ENCODE measurements around the gene MAEA.
A peak's percentile ranks its signal among the peaks of the same experiment; 100 is the strongest.

MAEA gene

DNA sequence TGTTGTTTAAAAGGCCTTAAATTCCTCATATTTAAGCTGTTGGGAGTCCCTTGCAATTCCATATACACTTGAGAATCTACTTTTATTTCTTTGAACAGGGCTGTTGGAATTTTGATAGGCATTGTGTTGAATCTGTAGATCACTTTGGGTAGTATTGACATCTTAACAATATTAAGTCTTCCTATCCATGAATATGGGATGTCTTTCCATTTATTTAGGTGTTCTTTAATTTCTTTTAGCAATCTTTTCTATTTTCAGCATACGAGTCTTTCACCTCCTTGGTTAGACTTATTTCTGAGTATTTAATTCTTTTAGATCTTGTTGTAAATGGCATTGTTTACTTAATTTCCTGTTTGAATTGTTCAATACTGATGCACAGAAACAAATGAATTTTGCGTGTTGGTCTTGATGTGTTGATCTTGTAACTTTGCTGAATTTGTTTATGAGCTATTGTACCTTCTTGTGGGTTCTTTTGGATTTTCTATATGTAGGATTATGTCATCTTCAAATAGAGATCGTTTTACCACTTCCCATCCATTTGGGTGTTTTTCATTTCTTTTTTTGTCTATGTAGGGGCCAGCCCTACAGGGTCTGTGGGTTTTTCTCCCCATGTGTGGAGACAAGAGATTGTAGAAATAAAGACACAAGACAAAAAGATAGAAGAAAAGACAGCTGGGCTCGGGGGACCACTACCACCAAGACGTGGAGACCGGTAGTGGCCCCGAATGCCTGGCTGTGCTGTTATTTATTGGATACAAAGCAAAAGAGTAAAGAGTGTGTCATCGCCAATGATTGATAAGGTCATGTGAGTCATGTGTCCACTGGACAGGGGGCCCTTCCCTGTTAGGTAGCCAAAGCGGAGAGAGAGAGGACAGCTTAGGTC is 22.6 kb upstream of the MAEA start:
- Histone ChIP-seq H3K4me3 (IDR thresholded peaks at IDR 0.05; ENCODE audit: insufficient read depth, low read depth, low read length) (no peak overlapping the region), H3K9ac (no peak overlapping the region), H3K36me3 (ENCODE audit: insufficient read depth) (no peaks in the 10 kb centered on the region), H3K4me2 (peak overlapping the region; percentile 63; the same call in 1 of the 2 replicates), H3K27ac (no peak overlapping the region), H3K79me2 (ENCODE audit: insufficient read depth, low read depth) (no peaks in the 10 kb centered on the region), H3K27me3 (ENCODE audit: insufficient read depth, low read depth) (no peaks in the 10 kb centered on the region), H4K20me1 (ENCODE audit: insufficient read depth) (no peaks in the 10 kb centered on the region), H3K4me1 (ENCODE audit: low read depth, poor library complexity, severe bottlenecking) (peaks cover 6% of the 10 kb centered on the region), H2AFZ (ENCODE audit: low read depth) (no peak overlapping the region)
- no peak for TF ChIP-seq CTCF (conservative IDR thresholded peaks at IDR 0.05; ENCODE audit: low read depth, low read length)

DNA sequence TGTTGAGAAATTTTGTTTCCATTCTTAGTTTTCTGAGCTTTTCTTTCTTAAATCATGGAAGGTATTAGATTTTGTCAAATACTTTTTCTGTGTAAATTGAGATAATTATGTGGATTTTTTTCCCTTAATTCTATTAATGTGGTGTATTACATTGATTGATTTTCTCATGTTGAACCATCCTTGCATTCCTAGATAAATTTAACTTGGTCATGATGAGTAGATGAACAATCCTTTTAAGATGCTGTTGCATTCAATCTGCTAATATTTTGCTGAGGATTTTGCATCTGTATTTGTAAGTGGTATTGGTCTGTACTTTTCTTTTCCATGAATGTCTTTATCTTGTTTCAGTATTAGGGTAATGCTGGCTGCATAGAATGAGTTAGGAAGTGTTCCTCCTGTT is 20.5 kb upstream of the MAEA start:
- no peak overlapping the region for H3K4me3 ChIP-seq (IDR thresholded peaks at IDR 0.05; ENCODE audit: insufficient read depth, low read depth, low read length)
- no peak for TF ChIP-seq CTCF (conservative IDR thresholded peaks at IDR 0.05; ENCODE audit: low read depth, low read length)
- H3K4me2 ChIP-seq: no peak overlapping the region
- no peaks in the 10 kb centered on the region for H3K36me3 ChIP-seq (ENCODE audit: insufficient read depth)
- H3K27me3 ChIP-seq (ENCODE audit: insufficient read depth, low read depth): no peaks in the 10 kb centered on the region
- no peak overlapping the region for H3K27ac ChIP-seq
- H4K20me1 ChIP-seq (ENCODE audit: insufficient read depth): no peaks in the 10 kb centered on the region
- H3K4me1 ChIP-seq (ENCODE audit: low read depth, poor library complexity, severe bottlenecking): peaks cover 6% of the 10 kb centered on the region
- no peak overlapping the region for H3K9ac ChIP-seq
- no peak overlapping the region for H2AFZ ChIP-seq (ENCODE audit: low read depth)
- H3K79me2 ChIP-seq (ENCODE audit: insufficient read depth, low read depth): no peaks in the 10 kb centered on the region

DNA sequence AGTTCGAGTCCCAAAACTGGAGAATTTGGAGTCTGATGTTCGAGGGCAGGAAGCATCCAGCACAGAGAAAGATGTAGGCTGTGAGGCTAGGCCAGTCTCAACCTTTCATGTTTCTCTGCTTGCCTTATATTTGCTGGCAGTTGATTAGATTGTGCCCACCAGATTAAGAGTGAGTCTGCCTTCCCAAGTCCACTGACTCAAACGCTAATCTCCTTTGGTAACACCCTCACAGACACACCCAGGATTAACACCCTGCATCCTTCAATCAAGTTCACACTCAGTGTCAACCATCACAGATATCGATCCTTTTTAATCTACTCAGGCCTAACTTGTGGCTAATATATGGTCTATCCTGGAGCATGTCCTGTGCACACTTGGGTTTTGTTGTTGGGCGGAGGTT is 18.0 kb upstream of the MAEA start:
- Histone ChIP-seq H3K4me3 (IDR thresholded peaks at IDR 0.05; ENCODE audit: insufficient read depth, low read depth, low read length) (no peak overlapping the region), H4K20me1 (ENCODE audit: insufficient read depth) (no peaks in the 10 kb centered on the region), H3K9ac (no peak overlapping the region), H3K4me1 (ENCODE audit: low read depth, poor library complexity, severe bottlenecking) (peaks cover 6% of the 10 kb centered on the region), H3K27me3 (ENCODE audit: insufficient read depth, low read depth) (no peaks in the 10 kb centered on the region), H2AFZ (ENCODE audit: low read depth) (no peak overlapping the region), H3K4me2 (no peak overlapping the region), H3K27ac (no peak overlapping the region), H3K36me3 (ENCODE audit: insufficient read depth) (no peaks in the 10 kb centered on the region), H3K79me2 (ENCODE audit: insufficient read depth, low read depth) (no peaks in the 10 kb centered on the region)
- no peak for TF ChIP-seq CTCF (conservative IDR thresholded peaks at IDR 0.05; ENCODE audit: low read depth, low read length)

DNA sequence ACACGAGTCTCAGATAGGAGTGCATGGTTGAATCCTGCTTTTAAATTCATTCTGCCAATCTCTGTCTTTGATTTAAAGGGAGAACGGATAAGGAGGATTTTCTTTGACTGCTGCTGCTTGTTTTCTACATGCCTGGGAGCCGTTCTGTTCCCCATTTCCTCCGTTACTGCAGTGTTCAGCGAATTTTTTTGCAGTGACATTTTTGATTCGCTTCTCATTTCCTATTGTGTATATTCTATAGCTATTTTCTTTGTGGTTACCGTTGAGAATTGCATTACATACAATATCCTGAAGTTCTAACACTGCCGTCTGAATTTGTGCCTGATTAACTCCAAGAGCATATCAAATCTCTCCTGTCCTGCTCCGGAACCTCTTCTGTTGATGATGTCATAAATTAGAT is 14.8 kb upstream of the MAEA start:
- no peaks in the 10 kb centered on the region for H3K36me3 ChIP-seq (ENCODE audit: insufficient read depth)
- TF ChIP-seq CTCF (conservative IDR thresholded peaks at IDR 0.05; ENCODE audit: low read depth, low read length): no peak
- no peak overlapping the region for H3K4me3 ChIP-seq (IDR thresholded peaks at IDR 0.05; ENCODE audit: insufficient read depth, low read depth, low read length)
- no peaks in the 10 kb centered on the region for H3K79me2 ChIP-seq (ENCODE audit: insufficient read depth, low read depth)
- H3K27me3 ChIP-seq (ENCODE audit: insufficient read depth, low read depth): no peaks in the 10 kb centered on the region
- no peaks in the 10 kb centered on the region for H4K20me1 ChIP-seq (ENCODE audit: insufficient read depth)
- no peaks in the 10 kb centered on the region for H3K4me1 ChIP-seq (ENCODE audit: low read depth, poor library complexity, severe bottlenecking)
- H3K9ac ChIP-seq: no peak overlapping the region
- H2AFZ ChIP-seq (ENCODE audit: low read depth): no peak overlapping the region
- no peak overlapping the region for H3K27ac ChIP-seq
- H3K4me2 ChIP-seq: no peak overlapping the region

Data from KMS-11 (cell line).